Measurements from ENCODE around the gene RPS6KA1. TPM values are rescaled to one million over a fixed set of nuclear protein-coding genes. Genes with fewer than 3 reads are reported as not detected.
"Not testable (repeated sequence)": the region's sequence is repeated elsewhere in the genome, so short reads cannot be mapped to it uniquely, and the experiment has no call there.

The RPS6KA1 gene
- total RNA-seq, 1 donor from 2014 or later: 12.9 TPM

DNA sequence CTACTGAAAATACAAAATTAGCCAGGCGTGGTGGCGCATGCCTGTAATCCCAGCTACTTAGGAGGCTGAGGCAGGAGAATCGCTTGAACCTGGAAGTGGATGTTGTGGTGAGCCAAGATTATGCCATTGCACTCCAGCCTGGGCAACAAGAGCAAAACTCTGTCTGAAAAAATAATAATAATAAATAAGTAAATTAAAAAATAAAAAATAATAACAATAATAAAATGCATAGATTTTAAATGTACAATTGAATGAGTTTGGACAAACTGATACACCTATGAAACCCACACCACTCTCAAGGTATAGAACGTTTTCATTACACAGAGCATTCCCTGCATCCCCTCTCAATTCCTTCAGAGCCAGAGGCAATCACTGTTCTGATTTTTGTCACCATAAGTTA is 55.0 kb downstream of the RPS6KA1 start:
- not testable (repeated sequence) for ATAC-seq

DNA sequence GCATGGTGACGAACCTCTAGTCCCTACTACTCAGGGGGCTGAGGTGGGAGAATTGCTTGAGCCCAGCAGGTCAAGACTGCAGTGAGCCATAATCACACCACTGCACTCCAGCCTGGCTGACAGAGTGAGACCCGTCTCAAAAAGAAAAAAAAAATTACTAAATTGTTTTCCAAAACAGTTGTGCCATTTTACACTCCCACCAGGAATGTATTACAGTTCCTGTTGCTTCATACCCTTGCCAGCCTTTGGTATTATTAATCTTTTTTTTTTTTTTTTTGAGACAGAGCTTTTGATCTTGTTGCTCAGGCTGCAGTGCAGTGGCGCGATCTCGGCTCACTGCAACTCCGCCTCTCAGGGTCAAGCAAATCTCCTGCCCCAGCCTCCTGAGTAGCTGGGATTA is 55.9 kb downstream of the RPS6KA1 start:
- DNase-seq (ENCODE audit: low spot score): no peak
- no peak for ATAC-seq

More for the DNA sequence above, 55.0 kb downstream of the RPS6KA1 start:
- DNase-seq (ENCODE audit: low spot score): not testable (repeated sequence)

DNA sequence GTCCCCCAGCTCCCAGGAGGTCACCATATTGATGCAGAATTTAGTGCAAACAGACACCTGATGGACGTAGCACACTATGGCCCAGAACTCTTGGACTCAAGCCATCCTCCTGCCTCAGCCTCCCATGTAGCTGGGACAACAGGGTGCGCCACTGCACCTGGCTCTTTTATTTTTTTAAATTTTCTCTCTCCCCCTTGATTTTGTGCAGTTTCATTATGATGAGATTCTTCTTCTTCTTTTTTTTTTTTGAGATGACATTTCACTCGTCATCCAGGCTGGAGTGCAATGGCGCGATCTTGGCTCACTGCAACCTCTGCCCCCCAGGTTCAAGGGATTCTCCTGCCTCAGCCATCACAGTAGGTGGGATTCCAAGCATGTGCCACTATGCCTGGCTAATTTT is 63.8 kb downstream of the RPS6KA1 start:
- DNase-seq (ENCODE audit: low spot score) (no peak), ATAC-seq (no peak)

DNA sequence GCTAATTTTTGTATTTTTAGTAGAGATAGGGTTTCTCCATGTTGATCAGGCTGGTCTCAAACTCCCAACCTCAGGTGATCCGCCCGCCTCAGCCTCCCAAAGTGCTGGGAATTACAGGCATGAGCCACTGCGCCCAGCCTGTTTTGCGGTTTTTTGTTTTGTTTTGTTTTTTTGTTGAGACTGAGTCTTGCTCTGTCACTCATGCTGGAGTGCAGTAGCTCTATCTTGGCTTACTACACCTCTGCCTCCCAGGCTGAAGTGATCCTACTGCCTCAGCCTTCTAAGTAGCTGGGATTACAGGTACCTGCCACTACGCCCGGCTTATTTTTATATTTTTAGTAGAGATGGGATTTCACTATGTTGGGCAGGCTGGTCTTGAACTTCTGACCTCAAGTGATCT is 65.0 kb downstream of the RPS6KA1 start:
- not testable (repeated sequence) for ATAC-seq; DNase-seq (ENCODE audit: low spot score)

DNA sequence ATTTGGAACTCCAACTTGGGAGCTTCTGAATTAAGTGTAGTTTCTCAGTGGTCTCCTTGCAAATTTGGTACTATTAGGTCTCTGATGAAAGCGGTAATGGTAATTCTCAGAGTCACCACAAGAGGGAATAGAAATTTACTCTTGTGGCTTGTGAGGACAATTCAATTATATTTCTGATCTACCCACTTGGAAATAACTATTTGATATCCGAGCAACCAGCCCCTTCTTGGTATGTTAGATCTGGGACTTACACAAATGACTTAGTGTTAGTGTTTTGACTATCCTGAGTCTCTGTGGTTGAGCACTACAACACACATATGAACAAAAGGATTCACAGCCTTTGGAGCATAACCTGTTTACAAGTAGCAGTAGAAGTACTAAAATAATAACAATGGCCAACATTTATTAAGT is 68.1 kb downstream of the RPS6KA1 start:
- ATAC-seq: peak; percentile 81
- no peak for DNase-seq (ENCODE audit: low spot score)

GRCh38 chr1:26598890-26599289 is 69.3 kb downstream of the RPS6KA1 start:
- no peak for ATAC-seq

GRCh38 chr1:26602378-26602959 is 72.9 kb downstream of the RPS6KA1 start:
- ATAC-seq (peak; percentile 87), DNase-seq (ENCODE audit: low spot score) (no peak)

More at GRCh38 chr1:26598890-26599289, 69.3 kb downstream of the RPS6KA1 start:
- no peak for DNase-seq (ENCODE audit: low spot score)

- DNase-seq (ENCODE audit: low spot score) (no peak), ATAC-seq (peak; percentile 88)
These were observed 74.3 kb downstream of the RPS6KA1 start for GRCh38 chr1:26603856-26604255.

DNA sequence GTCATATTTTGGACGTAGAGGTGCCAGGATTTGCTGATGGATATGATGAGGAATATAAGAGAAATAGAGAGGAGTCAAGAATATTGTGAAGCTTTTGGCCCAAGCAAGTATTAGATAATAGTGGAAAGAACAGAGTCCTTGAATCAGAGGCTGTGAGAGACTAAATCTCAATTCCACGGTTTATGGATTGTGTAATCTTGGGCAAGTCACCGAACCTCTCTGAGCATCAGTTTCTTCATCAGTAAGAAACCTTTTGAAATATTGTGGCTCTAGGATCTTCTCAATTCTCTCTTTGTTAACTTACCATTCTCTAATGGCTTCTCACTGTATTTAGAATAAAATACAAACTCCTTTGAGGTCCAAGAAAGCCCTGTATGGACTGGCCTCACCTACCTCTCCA is 77.6 kb downstream of the RPS6KA1 start:
- no peak for ATAC-seq
- no peak for DNase-seq (ENCODE audit: low spot score)

DNA sequence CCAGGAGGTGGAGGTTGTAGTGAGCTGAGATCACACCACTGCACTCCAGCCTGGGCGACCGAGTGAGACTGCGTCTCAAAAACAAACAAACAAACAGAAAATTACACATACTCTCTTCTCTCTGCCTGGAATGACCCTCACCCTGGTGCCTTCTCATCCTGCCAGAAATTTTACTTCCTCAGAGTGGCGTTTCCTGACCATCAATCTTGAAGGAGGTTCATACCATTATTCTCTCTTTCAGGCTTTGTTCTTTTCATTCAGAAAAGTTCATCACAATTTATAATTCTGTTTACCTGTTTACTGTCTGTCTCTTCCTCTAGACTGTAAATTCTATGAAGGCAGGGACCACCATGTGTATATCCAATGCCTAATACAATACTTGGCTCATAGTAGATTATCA is 79.3 kb downstream of the RPS6KA1 start:
- ATAC-seq (no peak), DNase-seq (ENCODE audit: low spot score) (no peak)

GRCh38 chr1:26610781-26611180 is 81.2 kb downstream of the RPS6KA1 start:
- no peak for ATAC-seq

GRCh38 chr1:26612627-26613026 is 83.1 kb downstream of the RPS6KA1 start:
- not testable (repeated sequence) for DNase-seq (ENCODE audit: low spot score); ATAC-seq

More at GRCh38 chr1:26610781-26611180, 81.2 kb downstream of the RPS6KA1 start:
- DNase-seq (ENCODE audit: low spot score): no peak

- no peak for DNase-seq (ENCODE audit: low spot score)
- no peak for ATAC-seq
These were observed 85.3 kb downstream of the RPS6KA1 start for GRCh38 chr1:26614655-26615411.

DNA sequence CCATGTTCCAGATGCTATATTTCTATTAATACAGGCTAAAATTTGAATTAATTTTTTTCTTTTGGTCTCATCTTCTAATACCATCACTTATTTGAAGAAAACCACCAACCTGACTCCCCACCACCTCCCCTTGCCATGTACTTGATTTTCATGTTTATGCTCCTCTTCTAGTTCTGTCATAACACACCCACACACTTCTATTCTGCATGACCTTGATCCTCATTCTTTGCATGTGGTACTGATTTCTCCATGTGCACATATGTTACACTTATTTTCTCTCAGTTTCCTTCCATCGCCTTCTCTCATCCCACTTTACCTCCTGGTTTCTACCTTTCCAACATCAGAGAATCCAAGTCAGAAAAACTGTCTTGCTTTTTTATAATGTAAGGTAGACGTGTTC is 87.3 kb downstream of the RPS6KA1 start:
- no peak for ATAC-seq
- no peak for DNase-seq (ENCODE audit: low spot score)

DNA sequence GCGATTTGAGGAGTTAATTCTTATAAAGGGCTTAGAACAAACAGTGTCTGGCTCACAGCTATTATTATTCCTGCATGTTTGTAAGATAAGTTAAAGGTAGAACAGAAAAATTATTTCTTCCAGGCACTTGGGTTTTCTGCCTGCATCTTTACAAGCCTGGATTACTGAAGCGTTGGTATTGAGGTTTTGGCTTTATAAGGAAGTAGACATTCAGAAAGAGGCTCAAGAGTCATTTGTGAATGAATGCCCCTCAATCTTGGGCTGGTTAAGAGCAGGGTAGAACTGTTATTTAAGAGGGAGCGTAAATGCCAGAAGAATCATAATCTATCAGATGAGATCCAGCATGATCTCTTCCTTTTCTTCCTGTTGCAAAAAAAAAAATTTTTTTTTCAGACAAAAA is 89.0 kb downstream of the RPS6KA1 start:
- DNase-seq (ENCODE audit: low spot score) (no peak), ATAC-seq (no peak)

Other genes starting within 250 kb of the RPS6KA1 start
- 31.5 TPM for gene SH3BGRL3, start 249.7 kb upstream of the RPS6KA1 start, total RNA-seq
- 7.8 TPM for gene UBXN11, start 223.1 kb upstream of the RPS6KA1 start, total RNA-seq
- gene CD52, start 211.8 kb upstream of the RPS6KA1 start, total RNA-seq: 3.0 TPM
- 0.18 TPM for gene CRYBG2, start 175.6 kb upstream of the RPS6KA1 start, total RNA-seq
- not detected for gene ZNF683, start 157.0 kb upstream of the RPS6KA1 start, total RNA-seq
- 1.1 TPM for gene LIN28A, start 118.9 kb upstream of the RPS6KA1 start, total RNA-seq
- 25.9 TPM for gene DHDDS, start 97.4 kb upstream of the RPS6KA1 start, total RNA-seq
- 84.3 TPM for gene HMGN2, start 57.3 kb upstream of the RPS6KA1 start, total RNA-seq
- gene ARID1A, start 166.3 kb downstream of the RPS6KA1 start, total RNA-seq: 27.0 TPM